PFSK-1 (cell line): Measurements from ENCODE around the gene PLPPR1.

Source experiments
- POLR2AphosphoS5 ChIP-seq: IDR thresholded peaks from 2 replicates; pipeline ENCODE4 v1.6.1; 2012; ENCODE audit warnings: low read depth, mild to moderate bottlenecking, control low read depth, low read length, moderate library complexity
- TAF1 ChIP-seq: IDR thresholded peaks from 2 replicates; pipeline ENCODE4 v1.6.1; 2012; ENCODE audit warnings: low read length, control low read depth, borderline replicate concordance; ENCODE audit not compliant: insufficient read depth
- TF ChIP-seq, protein P1 (sequence below), 2 experiments: IDR thresholded peaks; 2 replicates each; pipeline versions ENCODE4 v1.6.1 to v1.8.0; 2011 to 2012; ENCODE audit warnings: low read depth in 2 of 2, low read length in 2 of 2, control low read depth in 1 of 2, inconsistent platforms in 1 of 2, mild to moderate bottlenecking in 1 of 2, moderate library complexity in 1 of 2; ENCODE audit not compliant: insufficient read depth in 1 of 2

- no peak for TF ChIP-seq TAF1
- TF ChIP-seq, protein P1, sequence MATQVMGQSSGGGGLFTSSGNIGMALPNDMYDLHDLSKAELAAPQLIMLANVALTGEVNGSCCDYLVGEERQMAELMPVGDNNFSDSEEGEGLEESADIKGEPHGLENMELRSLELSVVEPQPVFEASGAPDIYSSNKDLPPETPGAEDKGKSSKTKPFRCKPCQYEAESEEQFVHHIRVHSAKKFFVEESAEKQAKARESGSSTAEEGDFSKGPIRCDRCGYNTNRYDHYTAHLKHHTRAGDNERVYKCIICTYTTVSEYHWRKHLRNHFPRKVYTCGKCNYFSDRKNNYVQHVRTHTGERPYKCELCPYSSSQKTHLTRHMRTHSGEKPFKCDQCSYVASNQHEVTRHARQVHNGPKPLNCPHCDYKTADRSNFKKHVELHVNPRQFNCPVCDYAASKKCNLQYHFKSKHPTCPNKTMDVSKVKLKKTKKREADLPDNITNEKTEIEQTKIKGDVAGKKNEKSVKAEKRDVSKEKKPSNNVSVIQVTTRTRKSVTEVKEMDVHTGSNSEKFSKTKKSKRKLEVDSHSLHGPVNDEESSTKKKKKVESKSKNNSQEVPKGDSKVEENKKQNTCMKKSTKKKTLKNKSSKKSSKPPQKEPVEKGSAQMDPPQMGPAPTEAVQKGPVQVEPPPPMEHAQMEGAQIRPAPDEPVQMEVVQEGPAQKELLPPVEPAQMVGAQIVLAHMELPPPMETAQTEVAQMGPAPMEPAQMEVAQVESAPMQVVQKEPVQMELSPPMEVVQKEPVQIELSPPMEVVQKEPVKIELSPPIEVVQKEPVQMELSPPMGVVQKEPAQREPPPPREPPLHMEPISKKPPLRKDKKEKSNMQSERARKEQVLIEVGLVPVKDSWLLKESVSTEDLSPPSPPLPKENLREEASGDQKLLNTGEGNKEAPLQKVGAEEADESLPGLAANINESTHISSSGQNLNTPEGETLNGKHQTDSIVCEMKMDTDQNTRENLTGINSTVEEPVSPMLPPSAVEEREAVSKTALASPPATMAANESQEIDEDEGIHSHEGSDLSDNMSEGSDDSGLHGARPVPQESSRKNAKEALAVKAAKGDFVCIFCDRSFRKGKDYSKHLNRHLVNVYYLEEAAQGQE (IDR thresholded peaks at IDR 0.05; ENCODE audit: insufficient read depth in 1 of 2, low read depth in 2 of 2, low read length in 2 of 2), result no peak
- no peak for TF ChIP-seq POLR2AphosphoS5
These were observed 1.3 kb upstream of the PLPPR1 start for GRCh38 chr9:101027236-101027635.
